HepG2 (cell line): ENCODE results near the gene KIAA1549. TPM values are rescaled to one million over a fixed set of nuclear protein-coding genes. Genes with fewer than 3 reads are reported as not detected.
A peak's percentile ranks its signal among the peaks of the same experiment; 100 is the strongest.

ENCODE experiments used
- ATAC-seq: fragments of 200-7000 bp; cut with Tn5 transposase; 3 replicates; pipeline ENCODE4 v1.9.1; 2020; ENCODE audit warnings: mild to moderate bottlenecking, moderate library complexity
- BruUV-seq: library from RNA; stranded (reverse); fragments of 400-500 nt; replicated peaks from 2 replicates; lab custom pipeline; 2021; lab: Mats Ljungman, UMichigan
- CTCF ChIA-PET: fragments of 300-600 bp; formaldehyde crosslinking; extraction: SDS; loops from one replicate; lab custom pipeline; 2021; ENCODE audit warnings: low total read pairs, inconsistent platforms, low intra/inter-chr PET ratio; lab: Yijun Ruan, JAX
- POLR2A ChIA-PET: fragments of 350-600 bp; sonication (Branson Sonifier 250); formaldehyde crosslinking; loops from one replicate; lab custom pipeline; 2020; ENCODE audit warnings: antibody characterized with exemption, inconsistent platforms; lab: Yijun Ruan, JAX
- DNase-seq: peaks from one replicate; pipeline ENCODE4 v3.0.0-alpha.2; 2015; ENCODE audit warnings: low spot score
- FAIRE-seq: peaks from 3 replicates; lab custom pipeline; 2011; peaks lifted over from hg19 to GRCh38; lab: Jason Lieb, UNC
- H2AFZ ChIP-seq: one replicate; pipeline ENCODE4 v1.6.1; 2011; ENCODE audit warnings: low read length, inconsistent platforms
- H3K27ac ChIP-seq: fragments of 300-600 bp; 3 replicates; pipeline ENCODE4 v1.8.0; 2011; ENCODE audit warnings: mixed run types, mild to moderate bottlenecking, mixed read lengths, low read length, inconsistent platforms; ENCODE audit not compliant: insufficient read depth; ENCODE audit errors: extremely low read length
- H3K27me3 ChIP-seq, 2 experiments: fragments of 200-600 bp in 1 of 2; 2 replicates in 1 of 2; 3 replicates in 1 of 2; pipeline versions ENCODE4 v1.6.0 to v1.8.0; 2011; ENCODE audit warnings: low read length in 2 of 2, mild to moderate bottlenecking in 2 of 2, moderate library complexity in 2 of 2, inconsistent platforms in 1 of 2; ENCODE audit not compliant: insufficient read depth in 2 of 2, control insufficient read depth in 1 of 2
- H3K36me3 ChIP-seq, 2 experiments: fragments of 200-600 bp in 1 of 2; replicated peaks in 1 of 2; 2 replicates in 1 of 2; 3 replicates in 1 of 2; pipeline versions ENCODE4 v1.5.1 to v1.8.0; 2011; ENCODE audit warnings: low read length in 2 of 2, inconsistent platforms in 1 of 2; ENCODE audit not compliant: insufficient read depth in 2 of 2, control insufficient read depth in 1 of 2
- H3K4me1 ChIP-seq: 2 replicates; pipeline ENCODE4 v1.5.1; 2012; ENCODE audit warnings: low read length, inconsistent platforms; ENCODE audit not compliant: insufficient read depth
- H3K4me2 ChIP-seq: 2 replicates; pipeline ENCODE4 v1.6.0; 2011; ENCODE audit warnings: low read depth, low read length, inconsistent platforms
- H3K4me3 ChIP-seq, 3 experiments: fragments of 200-600 bp in 1 of 3; sonication (generic), shearing (Covaris generic) in 1 of 3; replicated peaks in 1 of 3; 2 replicates each; pipeline ENCODE4 v1.5.1; 2011 to 2016; ENCODE audit warnings: low read length in 3 of 3, inconsistent platforms in 2 of 3, low read depth in 2 of 3, mild to moderate bottlenecking in 2 of 3, control low read depth in 1 of 3, mixed read lengths in 1 of 3; ENCODE audit not compliant: insufficient read depth in 1 of 3
- H3K79me2 ChIP-seq: one replicate; pipeline ENCODE4 v1.6.1; 2011; ENCODE audit warnings: low read length, inconsistent platforms; ENCODE audit not compliant: insufficient read depth
- H3K9ac ChIP-seq: 2 replicates; pipeline ENCODE4 v1.6.0; 2011; ENCODE audit warnings: mild to moderate bottlenecking, low read depth, low read length, inconsistent platforms; ENCODE audit not compliant: insufficient read depth
- H3K9me3 ChIP-seq: 2 replicates; pipeline ENCODE4 v1.5.1; 2012; ENCODE audit warnings: mild to moderate bottlenecking, low read length
- H4K20me1 ChIP-seq: 2 replicates; pipeline ENCODE4 v1.6.0; 2011; ENCODE audit warnings: inconsistent platforms, mild to moderate bottlenecking, low read length, moderate library complexity; ENCODE audit not compliant: insufficient read depth
- ARHGAP35 ChIP-seq: sonication (generic); formaldehyde crosslinking; IDR thresholded peaks from 2 replicates; pipeline ENCODE4 v1.9.0; 2022; ENCODE audit warnings: mild to moderate bottlenecking, inconsistent platforms, moderate library complexity, missing genetic modification reagents, borderline replicate concordance
- DNMT1 ChIP-seq: sonication (generic); formaldehyde crosslinking; IDR thresholded peaks from 2 replicates; pipeline ENCODE4 v1.5.1; 2020; ENCODE audit warnings: mild to moderate bottlenecking, missing genetic modification reagents
- POGZ ChIP-seq: sonication (generic); formaldehyde crosslinking; IDR thresholded peaks from 2 replicates; pipeline ENCODE4 v1.4.0; 2020; ENCODE audit warnings: mild to moderate bottlenecking, missing genetic modification reagents
- RFX3 ChIP-seq: IDR thresholded peaks from 2 replicates; pipeline ENCODE4 v1.6.1; 2016; ENCODE audit warnings: missing biosample characterization, missing genetic modification reagents
- SP5 ChIP-seq: IDR thresholded peaks from 2 replicates; pipeline ENCODE4 v1.6.1; 2016; ENCODE audit warnings: low read depth, borderline replicate concordance
- ZNF256 ChIP-seq: sonication (generic); formaldehyde crosslinking; conservative IDR thresholded peaks from 2 replicates; pipeline ENCODE4 v1.4.0; 2020; ENCODE audit warnings: missing genetic modification reagents
- ZNF274 ChIP-seq: sonication (generic); formaldehyde crosslinking; IDR thresholded peaks from 2 replicates; pipeline ENCODE4 v1.5.1; 2020; ENCODE audit warnings: mild to moderate bottlenecking, missing genetic modification reagents
- ZNF549 ChIP-seq: sonication (generic); formaldehyde crosslinking; IDR thresholded peaks from 2 replicates; pipeline ENCODE4 v1.5.0; 2020; ENCODE audit warnings: missing genetic modification reagents
- ZNF780A ChIP-seq: sonication (generic); formaldehyde crosslinking; IDR thresholded peaks from 2 replicates; pipeline ENCODE4 v1.8.0; 2022; ENCODE audit warnings: mild to moderate bottlenecking, missing genetic modification reagents, moderate library complexity
- WGBS: methylation state at CpG from one replicate; pipeline ENCODE4 v1.1.6; 2017; ENCODE audit warnings: low lambda C conversion rate; 5-methylcytosine and 5-hydroxymethylcytosine counted together
- in situ Hi-C: cut with HindIII; loops from 2 replicates; pipeline ENCODE4 v1.10.0; 2017; ENCODE audit warnings: low pct_unique_long_range_greater_than_20kb; ENCODE audit not compliant: extremely low pct_ligation_motif_present
- intact Hi-C: fragments of 100-400 bp; cut with micrococcal nuclease; formaldehyde crosslinking; loops from one replicate; pipeline ENCODE4 v1.10.0; 2022; ENCODE audit not compliant: unreplicated experiment
- polyA plus RNA-seq, 8 experiments: library from polyadenylated mRNA; depleted of rRNA in 3 of 8; stranded (reverse) in 7 of 8; unstranded in 1 of 8; fragments of >200 nt; fragmentation: Illumina TruSeq in 4 of 8; extraction: Trizol in 4 of 8; gene quantifications; 2 replicates each; pipeline versions ENCODE4 v1.2.1 to v1.2.3, GENCODE V29; 2011 to 2016; ENCODE audit warnings: low read depth in 4 of 8, missing spikeins in 1 of 8, mixed read lengths in 1 of 8; ENCODE audit not compliant: insufficient read depth in 1 of 8
- total RNA-seq, 5 experiments: library from RNA; depleted of rRNA; stranded (reverse); fragments of >200 nt; fragmentation: Illumina TruSeq; extraction: Trizol; gene quantifications; 2 replicates each; pipeline ENCODE4 v1.2.3, GENCODE V29; 2016; ENCODE audit warnings: low read depth in 1 of 5
- TF ChIP-seq, protein P1 (sequence below): sonication (generic); formaldehyde crosslinking; IDR thresholded peaks from 2 replicates; pipeline ENCODE4 v1.9.0; 2022; ENCODE audit warnings: missing genetic modification reagents, mild to moderate bottlenecking, borderline replicate concordance
- TF ChIP-seq, protein P2 (sequence below): sonication (generic); formaldehyde crosslinking; IDR thresholded peaks from 2 replicates; pipeline ENCODE4 v1.4.0; 2020; ENCODE audit warnings: missing genetic modification reagents

Gene KIAA1549
- total and polyA plus RNA-seq, 2 of the 13 experiments (the other 11 are each of a cell fraction or from before 2014, with no cell fraction given), result 1.1 to 1.8 TPM

DNA sequence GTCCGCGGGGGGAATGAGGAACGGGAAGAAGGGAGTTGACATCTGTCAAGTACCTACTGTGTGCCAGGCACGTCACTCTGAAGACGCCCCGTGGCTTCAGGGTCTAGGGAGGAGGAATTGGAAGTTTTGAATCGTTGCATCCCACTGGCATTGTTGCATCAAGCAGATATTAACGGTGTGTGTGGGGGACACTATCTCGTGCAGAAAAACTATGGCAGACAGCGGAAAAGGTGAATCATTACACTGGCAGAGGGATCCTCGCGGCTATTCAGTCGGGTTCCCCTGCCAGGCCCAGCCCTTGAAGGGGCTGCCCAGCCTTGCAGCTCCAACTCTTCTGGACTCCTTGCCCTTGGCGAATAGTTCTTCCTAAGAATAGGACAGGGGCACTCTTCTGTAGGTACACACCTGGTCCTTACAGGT lies 1.0 kb upstream of the KIAA1549 start:
- no peaks in the 10 kb centered on the region for H3K9me3 ChIP-seq
- no peaks in the 10 kb centered on the region for H3K79me2 ChIP-seq
- H3K4me3 ChIP-seq, result peak overlapping the region in 2 of 3 experiments; percentile 51 to 79; a peak in 5 of 6 replicates
- H3K4me1 ChIP-seq, result peaks cover 20% of the 10 kb centered on the region
- 50% methylated on average over 14 of the region's 14 CpGs for WGBS
- no peaks in the 10 kb centered on the region for H4K20me1 ChIP-seq
- BruUV-seq, result no TSS peak
- in situ Hi-C loops, result loop anchor here (5.0 kb wide), 1 partner anchor 95 kb away; no protein-coding TSS in a partner anchor
- H2AFZ ChIP-seq, result no peak overlapping the region
- ATAC-seq, result no peak
- DNase-seq, result no peak
- ChIA-PET POLR2A (no interaction called here), CTCF (interaction anchor here (1.2 kb wide), 1 partner anchor 96 kb away, joined by 3 read pairs; no protein-coding TSS in a partner anchor)
- H3K27me3 ChIP-seq, result peaks cover 2 to 24% of the 10 kb centered on the region in 2 experiments; a peak in 3 of 5 replicates
- H3K4me2 ChIP-seq, result peak overlapping the region; percentile 80
- H3K36me3 ChIP-seq, result no peaks in the 10 kb centered on the region
- TF ChIP-seq POGZ (no peak), ZNF780A (CRISPR knock-in tag) (no peak), RFX3 (no peak), ZNF274 (CRISPR knock-in tag) (0 out of 2 replicates have a peak, but pooled peaks have one; percentile 6), DNMT1 (CRISPR knock-in tag) (0 out of 2 replicates have a peak, but pooled peaks have one; percentile 10), ARHGAP35 (CRISPR knock-in tag) (no peak), ZNF256 (no peak), SP5 (no peak), ZNF549 (CRISPR knock-in tag) (no peak)
- TF ChIP-seq, protein P1, sequence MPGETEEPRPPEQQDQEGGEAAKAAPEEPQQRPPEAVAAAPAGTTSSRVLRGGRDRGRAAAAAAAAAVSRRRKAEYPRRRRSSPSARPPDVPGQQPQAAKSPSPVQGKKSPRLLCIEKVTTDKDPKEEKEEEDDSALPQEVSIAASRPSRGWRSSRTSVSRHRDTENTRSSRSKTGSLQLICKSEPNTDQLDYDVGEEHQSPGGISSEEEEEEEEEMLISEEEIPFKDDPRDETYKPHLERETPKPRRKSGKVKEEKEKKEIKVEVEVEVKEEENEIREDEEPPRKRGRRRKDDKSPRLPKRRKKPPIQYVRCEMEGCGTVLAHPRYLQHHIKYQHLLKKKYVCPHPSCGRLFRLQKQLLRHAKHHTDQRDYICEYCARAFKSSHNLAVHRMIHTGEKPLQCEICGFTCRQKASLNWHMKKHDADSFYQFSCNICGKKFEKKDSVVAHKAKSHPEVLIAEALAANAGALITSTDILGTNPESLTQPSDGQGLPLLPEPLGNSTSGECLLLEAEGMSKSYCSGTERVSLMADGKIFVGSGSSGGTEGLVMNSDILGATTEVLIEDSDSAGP (CRISPR knock-in tag), result 0 out of 2 replicates have a peak, but pooled peaks have one; percentile 25
- TF ChIP-seq, protein P2, sequence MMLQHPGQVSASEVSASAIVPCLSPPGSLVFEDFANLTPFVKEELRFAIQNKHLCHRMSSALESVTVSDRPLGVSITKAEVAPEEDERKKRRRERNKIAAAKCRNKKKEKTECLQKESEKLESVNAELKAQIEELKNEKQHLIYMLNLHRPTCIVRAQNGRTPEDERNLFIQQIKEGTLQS, result no peak
- H3K9ac ChIP-seq, result no peak overlapping the region
- FAIRE-seq, result no peak
- intact Hi-C loops, result no loop called here
- no peak overlapping the region for H3K27ac ChIP-seq
